Measurements from ENCODE around the gene FRMPD4. TPM values are rescaled to one million over a fixed set of nuclear protein-coding genes. Genes with fewer than 3 reads are reported as not detected.

Gene FRMPD4
- total RNA-seq, 4 donors from 2014 or later = not detected

- TF ChIP-seq POLR2A (IDR thresholded peaks at IDR 0.05) (no peak), CTCF (IDR thresholded peaks at IDR 0.05) (no peak)
- H3K27ac ChIP-seq = no peak overlapping the region
- no peaks in the 10 kb centered on the region for H3K36me3 ChIP-seq
- 100% methylated on average over 2 of the region's 2 CpGs; no CpG with 5 or more reads in 1 of the 2 donors for WGBS, 2 donors
- no peaks in the 10 kb centered on the region for H3K27me3 ChIP-seq
- no peak for DNase-seq
- intact Hi-C loops (cut with DNase I) = no loop called here
- no peak overlapping the region for H3K4me3 ChIP-seq (replicated peaks in 1 of 3)
- no peaks in the 10 kb centered on the region for H3K4me1 ChIP-seq
- H3K9me3 ChIP-seq = no peaks in the 10 kb centered on the region
Measured at GRCh38 chrX:12145402-12145801, 7.1 kb downstream of the FRMPD4 start.

GRCh38 chrX:12149670-12150407 lies 11.6 kb downstream of the FRMPD4 start:
- no peaks in the 10 kb centered on the region for H3K4me1 ChIP-seq
- no peaks in the 10 kb centered on the region for H3K27me3 ChIP-seq
- TF ChIP-seq CTCF (IDR thresholded peaks at IDR 0.05) = no peak
- no peak for TF ChIP-seq POLR2A (IDR thresholded peaks at IDR 0.05)
- 90 to 96% methylated on average over 4 of the region's 4 CpGs for WGBS, 2 donors
- H3K9me3 ChIP-seq = no peaks in the 10 kb centered on the region
- H3K36me3 ChIP-seq = no peaks in the 10 kb centered on the region
- intact Hi-C loops (cut with DNase I) = no loop called here
- no peak for DNase-seq
- no peak overlapping the region for H3K27ac ChIP-seq
- H3K4me3 ChIP-seq (replicated peaks in 1 of 3) = no peak overlapping the region

- intact Hi-C loops (cut with DNase I) = no loop called here
- DNase-seq = no peak
- no peaks in the 10 kb centered on the region for H3K36me3 ChIP-seq
- H3K27ac ChIP-seq = no peak overlapping the region
- WGBS, 2 donors = 92 to 95% methylated on average over 4 of the region's 4 CpGs
- no peaks in the 10 kb centered on the region for H3K27me3 ChIP-seq
- TF ChIP-seq POLR2A (IDR thresholded peaks at IDR 0.05) (no peak), CTCF (IDR thresholded peaks at IDR 0.05) (no peak)
- H3K9me3 ChIP-seq = no peaks in the 10 kb centered on the region
- no peaks in the 10 kb centered on the region for H3K4me1 ChIP-seq
- no peak overlapping the region for H3K4me3 ChIP-seq (replicated peaks in 1 of 3)
Measured at GRCh38 chrX:12153317-12153716, 15.0 kb downstream of the FRMPD4 start.

- TF ChIP-seq POLR2A (IDR thresholded peaks at IDR 0.05) = no peak
- no peak for TF ChIP-seq CTCF (IDR thresholded peaks at IDR 0.05)
- H3K27me3 ChIP-seq = no peaks in the 10 kb centered on the region
- H3K4me3 ChIP-seq (replicated peaks in 1 of 3) = no peak overlapping the region
- intact Hi-C loops (cut with DNase I) = no loop called here
- H3K4me1 ChIP-seq = no peaks in the 10 kb centered on the region
- no peak overlapping the region for H3K27ac ChIP-seq
- WGBS, 2 donors = 46 to 63% methylated on average over 1 of the region's 1 CpG
- no peaks in the 10 kb centered on the region for H3K36me3 ChIP-seq
- H3K9me3 ChIP-seq = no peaks in the 10 kb centered on the region
- DNase-seq = no peak
Measured at GRCh38 chrX:12153741-12154140, 15.5 kb downstream of the FRMPD4 start.

GRCh38 chrX:12159799-12160198 lies 21.5 kb downstream of the FRMPD4 start:
- Histone ChIP-seq H3K36me3 (no peaks in the 10 kb centered on the region), H3K27me3 (no peaks in the 10 kb centered on the region), H3K4me1 (no peaks in the 10 kb centered on the region), H3K4me3 (replicated peaks in 1 of 3) (no peak overlapping the region), H3K27ac (no peak overlapping the region), H3K9me3 (no peaks in the 10 kb centered on the region)
- no peak for DNase-seq
- TF ChIP-seq CTCF (IDR thresholded peaks at IDR 0.05) (no peak), POLR2A (IDR thresholded peaks at IDR 0.05) (no peak)
- intact Hi-C loops (cut with DNase I) = no loop called here
- WGBS, 2 donors = 66 to 74% methylated on average over 2 to 4 of the region's 4 CpGs
